Cardiac fibroblast (primary cell): ENCODE results near the gene C17orf114.

ENCODE experiments used
- DNase-seq, 2 donors: peaks; one replicate each; pipeline versions ENCODE4 v3.0.0 to v3.0.0-alpha.2; 2010; ENCODE audit warnings: low read depth in 2 of 2
- H3K4me3 ChIP-seq, 2 donors: replicated peaks in 1 of 2; 1 replicate in 1 of 2; 2 replicates in 1 of 2; pipeline ENCODE4 v1.5.1; 2011; ENCODE audit warnings: low read depth in 2 of 2, low read length in 2 of 2, mild to moderate bottlenecking in 2 of 2, moderate library complexity in 1 of 2
- TF ChIP-seq, protein P1 (sequence below): IDR thresholded peaks from one replicate; pipeline ENCODE4 v1.5.1; 2011; ENCODE audit warnings: low read depth, mild to moderate bottlenecking, low read length, inconsistent platforms

C17orf114 gene

DNA sequence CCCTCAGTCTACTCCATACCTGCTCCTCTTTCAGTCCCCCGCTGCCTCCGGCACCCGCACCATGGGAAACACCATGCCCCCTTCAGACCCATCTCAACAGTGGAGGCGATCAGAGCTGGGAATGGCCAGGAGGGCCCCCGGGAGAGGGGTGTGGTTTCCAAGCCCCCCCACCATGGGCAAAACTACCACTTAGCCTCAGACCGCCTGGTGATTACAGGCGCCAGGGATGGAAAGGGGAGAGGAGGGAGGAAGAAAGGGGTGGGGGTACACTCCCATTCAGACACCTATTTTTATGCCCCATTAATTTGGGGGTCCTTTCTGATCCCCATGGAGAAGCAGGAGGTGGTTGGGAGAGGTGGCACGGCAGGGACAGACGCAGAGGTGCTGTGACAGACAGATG, at the start of gene C17orf114:
Gene C17orf114, minus strand, starts transcription at position 101 of the 400 bp plus-strand sequence.
- TF ChIP-seq, protein P1, sequence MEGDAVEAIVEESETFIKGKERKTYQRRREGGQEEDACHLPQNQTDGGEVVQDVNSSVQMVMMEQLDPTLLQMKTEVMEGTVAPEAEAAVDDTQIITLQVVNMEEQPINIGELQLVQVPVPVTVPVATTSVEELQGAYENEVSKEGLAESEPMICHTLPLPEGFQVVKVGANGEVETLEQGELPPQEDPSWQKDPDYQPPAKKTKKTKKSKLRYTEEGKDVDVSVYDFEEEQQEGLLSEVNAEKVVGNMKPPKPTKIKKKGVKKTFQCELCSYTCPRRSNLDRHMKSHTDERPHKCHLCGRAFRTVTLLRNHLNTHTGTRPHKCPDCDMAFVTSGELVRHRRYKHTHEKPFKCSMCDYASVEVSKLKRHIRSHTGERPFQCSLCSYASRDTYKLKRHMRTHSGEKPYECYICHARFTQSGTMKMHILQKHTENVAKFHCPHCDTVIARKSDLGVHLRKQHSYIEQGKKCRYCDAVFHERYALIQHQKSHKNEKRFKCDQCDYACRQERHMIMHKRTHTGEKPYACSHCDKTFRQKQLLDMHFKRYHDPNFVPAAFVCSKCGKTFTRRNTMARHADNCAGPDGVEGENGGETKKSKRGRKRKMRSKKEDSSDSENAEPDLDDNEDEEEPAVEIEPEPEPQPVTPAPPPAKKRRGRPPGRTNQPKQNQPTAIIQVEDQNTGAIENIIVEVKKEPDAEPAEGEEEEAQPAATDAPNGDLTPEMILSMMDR: no peak
- H3K4me3 ChIP-seq: no peak within 1 kb of the TSS
- no peak for DNase-seq

DNA sequence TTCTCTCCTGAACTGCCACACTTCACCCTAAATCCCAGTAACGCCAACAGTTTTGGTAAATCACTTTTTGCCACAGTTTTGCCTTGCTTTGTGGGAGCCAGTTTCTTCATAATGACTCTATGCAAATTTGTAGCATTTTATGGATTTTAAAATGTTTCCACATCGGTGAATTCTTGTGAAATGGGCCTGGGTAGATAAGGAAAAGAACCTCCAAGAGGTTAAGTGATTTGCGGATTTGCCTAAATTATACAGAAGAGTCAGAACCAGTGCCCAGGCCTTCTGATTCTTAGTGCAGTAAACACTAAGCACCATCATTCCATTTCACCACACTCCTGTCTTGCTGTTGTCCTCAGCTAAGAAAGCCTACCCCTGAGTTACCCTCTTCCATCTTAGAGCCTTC, 49.0 kb upstream of the C17orf114 start:
- no peak for DNase-seq
- TF ChIP-seq, protein P1: no peak
- H3K4me3 ChIP-seq: no peak overlapping the region

- TF ChIP-seq, protein P1: no peak
- DNase-seq: no peak
Observed at GRCh38 chr17:4850246-4850645, 48.1 kb upstream of the C17orf114 start.

DNA sequence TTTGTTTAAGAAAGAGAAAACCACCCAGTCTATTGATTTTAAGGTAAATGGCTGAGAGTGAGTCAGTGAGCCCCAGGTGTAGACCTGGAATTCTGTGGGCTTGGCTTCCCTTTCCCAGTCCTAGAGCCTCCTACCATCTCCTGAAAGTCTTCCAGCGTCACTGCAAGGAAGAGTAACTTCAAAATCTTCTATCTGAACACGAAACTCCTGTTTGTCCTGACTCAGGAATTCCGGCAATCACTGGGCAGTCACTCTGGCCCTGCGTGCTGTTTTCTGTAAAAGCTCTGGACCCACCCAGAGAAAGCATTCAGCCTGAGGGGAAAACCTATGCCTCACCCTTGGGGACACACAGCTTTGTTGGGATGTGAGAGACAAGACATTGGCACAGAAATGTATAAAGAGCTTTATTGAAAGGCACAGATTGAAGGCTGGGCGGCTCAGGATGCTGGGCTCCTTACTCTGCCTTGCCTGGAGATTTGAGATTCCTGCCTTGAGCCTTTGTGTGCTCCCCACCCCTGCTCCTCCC, 46.9 kb upstream of the C17orf114 start:
- no peak for DNase-seq
- TF ChIP-seq, protein P1: no peak
- H3K4me3 ChIP-seq: no peak overlapping the region

More at GRCh38 chr17:4850246-4850645, 48.1 kb upstream of the C17orf114 start:
- no peak overlapping the region for H3K4me3 ChIP-seq

GRCh38 chr17:4846635-4847390, 44.7 kb upstream of the C17orf114 start:
- no peak for DNase-seq
- TF ChIP-seq, protein P1: no peak
- no peak overlapping the region for H3K4me3 ChIP-seq

DNA sequence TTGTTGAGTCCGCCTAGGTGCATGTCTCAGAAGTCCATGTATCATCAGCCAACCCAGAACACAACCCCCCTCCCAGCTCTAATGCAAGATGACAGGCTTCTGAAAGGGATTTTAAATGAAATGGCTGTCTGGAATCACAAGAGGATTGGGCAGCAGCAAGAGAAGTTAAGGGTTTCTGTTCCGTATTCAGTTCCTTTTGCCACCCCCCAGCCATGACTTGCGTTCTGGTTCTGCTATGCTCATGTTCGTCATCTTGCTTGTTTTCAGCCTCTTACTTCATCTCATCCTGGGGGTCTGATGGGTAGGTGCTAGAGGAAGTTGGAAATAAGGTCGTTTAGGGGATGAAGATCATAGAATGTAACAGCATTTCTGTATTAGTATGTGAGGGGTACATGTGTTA, 43.0 kb upstream of the C17orf114 start:
- TF ChIP-seq, protein P1: no peak
- H3K4me3 ChIP-seq: no peak overlapping the region
- DNase-seq: no peak
